Esophagus squamous epithelium (tissue), 5 donors: Measurements from ENCODE around the gene TGFBR3. TPM values are rescaled to one million over a fixed set of nuclear protein-coding genes. Genes with fewer than 3 reads are reported as not detected.
"Not testable (repeated sequence)": the region's sequence is repeated elsewhere in the genome, so short reads cannot be mapped to it uniquely, and the experiment has no call there.

Experiments
- DNase-seq: peaks from one replicate; lab custom pipeline; 2025; lab: John Stamatoyannopoulos, UW
- H3K27ac ChIP-seq, 4 donors: fragments of 200-600 bp; sonication (generic); one replicate each; pipeline ENCODE4 v1.5.1; 2016 to 2019; ENCODE audit warnings: mild to moderate bottlenecking in 1 of 4
- H3K27me3 ChIP-seq, 4 donors: fragments of 200-600 bp; sonication (generic); 1 replicate in 3 of 4; 2 replicates in 1 of 4; pipeline versions ENCODE4 v1.5.1 to v1.6.0; 2017 to 2021; ENCODE audit warnings: antibody characterized with exemption in 1 of 4
- H3K36me3 ChIP-seq, 3 donors: fragments of 200-600 bp; sonication (generic); one replicate each; pipeline ENCODE4 v1.5.1; 2016 to 2019
- H3K4me1 ChIP-seq, 3 donors: fragments of 200-600 bp; sonication (generic); one replicate each; pipeline ENCODE4 v1.5.1; 2017 to 2019
- H3K4me3 ChIP-seq, 4 donors: fragments of 200-600 bp; sonication (generic); 1 replicate in 3 of 4; 2 replicates in 1 of 4; pipeline ENCODE4 v1.5.1; 2016 to 2019; ENCODE audit warnings: mild to moderate bottlenecking in 2 of 4, moderate library complexity in 1 of 4
- H3K9me3 ChIP-seq, 3 donors: fragments of 200-600 bp; sonication (generic); one replicate each; pipeline ENCODE4 v1.5.1; 2016 to 2019
- POLR2A ChIP-seq, 4 donors: fragments of 450-650 bp; IDR thresholded peaks; one replicate each; pipeline ENCODE4 v1.6.1; 2017; ENCODE audit warnings: antibody characterized with exemption in 4 of 4, mild to moderate bottlenecking in 4 of 4, moderate library complexity in 3 of 4
- WGBS, 2 donors: methylation state at CpG; one replicate each; pipeline ENCODE4 v1.1.5; 2018; 5-methylcytosine and 5-hydroxymethylcytosine counted together
- intact Hi-C: fragments of 100-400 bp; cut with DNase I; formaldehyde crosslinking; loops from one replicate; pipeline ENCODE4 v1.15.0; 2022
- total RNA-seq, 4 donors: library from RNA; depleted of rRNA; stranded (reverse); fragments of >200 nt; gene quantifications; one replicate each; pipeline ENCODE4 v1.1.0, GENCODE V29; 2016
- TF ChIP-seq, protein P1 (sequence below), 6 experiments: fragments of 450-650 bp in 4 of 6; fragments of 200-600 bp in 2 of 6; sonication (generic) in 2 of 6; IDR thresholded peaks; one replicate each; pipeline ENCODE4 v1.5.1; 2016 to 2019; ENCODE audit warnings: antibody characterized with exemption in 6 of 6, mild to moderate bottlenecking in 4 of 6, moderate library complexity in 4 of 6
- donor health status: DM: yes; HTN: yes; CAD: no.

Gene TGFBR3
- total RNA-seq, 4 donors from 2014 or later, result 11.3 to 119 (median 30.7) TPM

DNA sequence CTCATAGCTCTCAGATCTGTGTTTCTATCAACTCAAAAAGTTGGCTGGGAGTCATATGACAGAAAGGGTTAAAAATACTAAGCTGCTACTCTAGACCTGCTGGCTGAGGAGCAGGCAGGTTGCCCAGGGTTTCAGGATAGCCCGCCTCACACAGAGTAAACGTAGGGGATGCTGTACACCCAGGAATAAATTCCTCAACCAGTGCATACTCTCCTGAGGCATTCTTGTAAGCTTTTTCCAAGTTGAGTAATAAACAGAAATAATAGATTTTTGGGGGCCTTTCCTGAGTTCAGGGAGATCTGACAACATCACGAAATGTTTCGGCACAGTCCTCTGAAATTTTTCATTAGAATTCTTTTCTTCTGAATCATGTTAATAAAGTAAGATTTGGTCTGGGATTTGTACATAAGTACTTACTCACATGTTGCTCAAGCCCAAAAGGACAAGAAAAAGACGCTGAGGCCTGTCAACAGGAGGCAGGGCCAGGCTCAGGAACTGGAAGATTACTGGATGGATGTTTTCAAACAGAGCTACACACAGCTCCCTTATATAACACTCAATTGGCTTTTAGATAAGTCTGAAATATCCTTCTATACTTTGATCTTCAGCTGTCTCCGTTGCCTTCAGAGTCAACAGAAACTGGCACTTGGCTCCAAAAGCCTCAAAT is 41.0 kb downstream of the TGFBR3 start:
- Histone ChIP-seq H3K4me1 (peaks cover 0 to 83% (median 26%) of the 10 kb centered on the region in 3 donors), H3K27ac (peak overlapping the region; percentile 65 to 85 (median 82)), H3K27me3 (no peaks in the 10 kb centered on the region), H3K4me3 (no peak overlapping the region), H3K36me3 (no peaks in the 10 kb centered on the region), H3K9me3 (no peaks in the 10 kb centered on the region)
- no peak for DNase-seq
- TF ChIP-seq POLR2A (IDR thresholded peaks at IDR 0.05), result no peak
- TF ChIP-seq, protein P1, sequence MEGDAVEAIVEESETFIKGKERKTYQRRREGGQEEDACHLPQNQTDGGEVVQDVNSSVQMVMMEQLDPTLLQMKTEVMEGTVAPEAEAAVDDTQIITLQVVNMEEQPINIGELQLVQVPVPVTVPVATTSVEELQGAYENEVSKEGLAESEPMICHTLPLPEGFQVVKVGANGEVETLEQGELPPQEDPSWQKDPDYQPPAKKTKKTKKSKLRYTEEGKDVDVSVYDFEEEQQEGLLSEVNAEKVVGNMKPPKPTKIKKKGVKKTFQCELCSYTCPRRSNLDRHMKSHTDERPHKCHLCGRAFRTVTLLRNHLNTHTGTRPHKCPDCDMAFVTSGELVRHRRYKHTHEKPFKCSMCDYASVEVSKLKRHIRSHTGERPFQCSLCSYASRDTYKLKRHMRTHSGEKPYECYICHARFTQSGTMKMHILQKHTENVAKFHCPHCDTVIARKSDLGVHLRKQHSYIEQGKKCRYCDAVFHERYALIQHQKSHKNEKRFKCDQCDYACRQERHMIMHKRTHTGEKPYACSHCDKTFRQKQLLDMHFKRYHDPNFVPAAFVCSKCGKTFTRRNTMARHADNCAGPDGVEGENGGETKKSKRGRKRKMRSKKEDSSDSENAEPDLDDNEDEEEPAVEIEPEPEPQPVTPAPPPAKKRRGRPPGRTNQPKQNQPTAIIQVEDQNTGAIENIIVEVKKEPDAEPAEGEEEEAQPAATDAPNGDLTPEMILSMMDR (IDR thresholded peaks at IDR 0.05), result no peak
- intact Hi-C loops, result no loop called here
- 17 to 32% methylated on average over 6 of the region's 6 CpGs for WGBS, 2 donors

DNA sequence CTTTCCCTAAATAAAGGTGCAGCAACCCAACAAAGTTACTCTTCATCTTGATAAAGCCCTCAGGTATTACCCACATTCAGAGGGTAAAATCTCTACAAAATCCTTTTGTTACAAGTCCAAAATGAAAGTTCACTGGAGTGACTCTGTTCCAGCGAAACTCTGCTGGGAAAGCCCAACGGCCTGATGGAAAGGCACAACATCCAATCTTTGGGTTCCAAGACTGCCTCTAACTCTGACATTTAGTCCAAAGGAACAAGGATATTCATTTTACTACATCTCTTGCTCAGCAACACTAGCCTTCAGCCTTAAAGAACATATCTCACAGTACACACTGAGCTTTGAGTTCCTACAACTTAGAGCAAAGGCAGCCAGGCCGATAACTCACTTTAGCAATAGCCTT is 42.1 kb downstream of the TGFBR3 start:
- Histone ChIP-seq H3K9me3 (no peaks in the 10 kb centered on the region), H3K4me1 (peaks cover 0 to 81% (median 26%) of the 10 kb centered on the region in 3 donors), H3K27me3 (no peaks in the 10 kb centered on the region), H3K36me3 (no peaks in the 10 kb centered on the region), H3K4me3 (no peak overlapping the region), H3K27ac (peak overlapping the region in 3 of 4 donors; percentile 78 to 85 (median 85))
- WGBS, 2 donors, result 75 to 83% methylated on average over 3 of the region's 3 CpGs
- TF ChIP-seq, protein P1 (IDR thresholded peaks at IDR 0.05), result no peak
- no peak for TF ChIP-seq POLR2A (IDR thresholded peaks at IDR 0.05)
- no peak for DNase-seq
- intact Hi-C loops, result no loop called here

DNA sequence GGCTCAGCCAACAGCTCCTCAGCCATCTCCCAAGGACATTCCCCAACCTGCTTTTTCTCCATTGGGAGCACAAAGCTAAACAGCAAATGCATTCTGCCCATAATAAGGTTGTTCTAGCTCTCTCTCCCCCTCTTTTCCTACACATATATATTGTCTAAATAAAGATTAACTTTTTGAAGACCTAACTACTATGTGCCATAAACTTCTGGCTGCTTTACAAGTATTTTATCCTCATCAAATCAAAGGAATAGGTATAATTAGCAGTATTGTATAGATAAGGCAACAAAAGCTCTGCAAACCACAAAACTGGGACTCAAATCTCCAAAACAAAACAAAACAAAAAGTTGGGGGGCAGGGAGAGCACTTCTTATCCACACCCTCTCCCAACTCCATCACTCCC is 43.4 kb downstream of the TGFBR3 start:
- Histone ChIP-seq H3K36me3 (no peaks in the 10 kb centered on the region), H3K27me3 (no peaks in the 10 kb centered on the region), H3K4me3 (no peak overlapping the region), H3K4me1 (peaks cover 0 to 72% (median 26%) of the 10 kb centered on the region in 3 donors), H3K27ac (peak overlapping the region in 3 of 4 donors; percentile 27 to 85 (median 32)), H3K9me3 (no peaks in the 10 kb centered on the region)
- DNase-seq, result no peak
- TF ChIP-seq POLR2A (IDR thresholded peaks at IDR 0.05), result no peak
- TF ChIP-seq, protein P1 (IDR thresholded peaks at IDR 0.05), result no peak
- intact Hi-C loops, result no loop called here

DNA sequence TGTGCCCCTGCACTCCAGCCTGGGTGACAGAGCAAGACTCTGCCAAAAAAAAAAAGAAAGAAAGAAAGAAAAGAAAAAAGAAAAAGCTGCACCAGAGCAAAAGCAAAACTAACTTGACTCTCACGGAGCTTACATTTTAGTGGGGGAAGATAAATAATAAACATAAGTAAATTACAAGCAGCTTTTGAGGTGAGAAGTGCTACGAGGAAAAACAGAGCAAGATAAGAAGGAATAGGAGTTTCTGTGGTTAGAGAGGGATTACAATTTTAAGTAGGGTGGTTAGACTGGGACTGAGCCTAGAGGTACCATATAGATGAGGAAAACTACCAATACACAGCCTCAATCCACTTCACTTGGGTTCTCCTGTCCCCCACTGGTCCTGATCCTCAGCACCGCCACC is 43.9 kb downstream of the TGFBR3 start:
- TF ChIP-seq, protein P1 (IDR thresholded peaks at IDR 0.05), result no peak
- TF ChIP-seq POLR2A (IDR thresholded peaks at IDR 0.05), result no peak
- no peak for DNase-seq
- intact Hi-C loops, result no loop called here
- Histone ChIP-seq H3K27me3 (no peaks in the 10 kb centered on the region), H3K4me3 (no peak overlapping the region), H3K9me3 (no peaks in the 10 kb centered on the region), H3K36me3 (no peaks in the 10 kb centered on the region), H3K27ac (peak overlapping the region in 3 of 4 donors; percentile 27 to 85 (median 32)), H3K4me1 (peaks cover 0 to 67% (median 26%) of the 10 kb centered on the region in 3 donors)
- 71 to 78% methylated on average over 3 of the region's 3 CpGs for WGBS, 2 donors

DNA sequence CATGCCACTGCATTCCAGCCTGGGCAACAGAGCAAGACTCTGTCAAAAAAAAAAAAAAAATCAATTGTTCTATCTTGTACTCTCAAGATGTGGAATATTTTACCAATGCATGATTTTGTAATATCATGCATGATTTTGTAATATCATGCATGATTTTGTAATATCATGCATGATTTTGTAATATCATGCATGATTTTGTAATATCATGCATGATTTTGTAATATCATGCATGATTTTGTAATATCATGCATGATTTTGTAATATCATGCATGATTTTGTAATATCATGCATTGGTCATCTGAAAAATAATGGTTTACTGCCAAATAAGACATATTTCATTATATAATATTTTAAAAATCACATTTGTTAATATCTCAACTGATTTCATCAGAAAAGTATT is 45.7 kb downstream of the TGFBR3 start:
- H3K27me3 ChIP-seq, DNase-seq, intact Hi-C loops, H3K9me3 ChIP-seq, H3K4me3 ChIP-seq, H3K36me3 ChIP-seq: not testable (repeated sequence)
- peak overlapping the region in 1 of 4 donors; percentile 85 for H3K27ac ChIP-seq
- peaks cover 0 to 49% (median 10%) of the 10 kb centered on the region in 3 donors for H3K4me1 ChIP-seq
